Femur (tissue), 1 donor: ENCODE data around the gene PRKACG.
"Not testable (repeated sequence)": the region's sequence is repeated elsewhere in the genome, so short reads cannot be mapped to it uniquely, and the experiment has no call there.

Source experiments
- DNase-seq: peaks from one replicate; pipeline ENCODE4 v3.0.0-alpha.2; 2017

PRKACG gene

DNA sequence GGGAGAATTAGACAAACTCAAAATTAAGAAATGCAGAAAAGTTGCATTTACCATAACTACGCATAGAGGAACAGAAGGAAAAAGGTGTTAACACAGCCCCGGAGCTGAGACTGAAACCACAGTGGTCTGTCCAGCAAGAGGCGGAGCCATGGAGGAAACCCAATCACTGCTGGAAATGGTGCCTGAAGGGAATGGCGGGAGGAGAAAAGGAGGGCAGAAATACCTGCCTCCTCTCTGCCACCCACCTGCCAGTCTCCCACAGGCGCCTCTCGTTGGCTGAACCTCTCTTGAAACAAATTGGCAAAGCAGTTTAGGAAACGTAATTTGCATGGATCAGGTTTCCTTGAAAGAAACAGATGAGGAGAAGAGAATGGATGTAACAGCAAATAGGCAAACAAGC lies 9.7 kb upstream of the PRKACG start:
- DNase-seq, result no peak

DNA sequence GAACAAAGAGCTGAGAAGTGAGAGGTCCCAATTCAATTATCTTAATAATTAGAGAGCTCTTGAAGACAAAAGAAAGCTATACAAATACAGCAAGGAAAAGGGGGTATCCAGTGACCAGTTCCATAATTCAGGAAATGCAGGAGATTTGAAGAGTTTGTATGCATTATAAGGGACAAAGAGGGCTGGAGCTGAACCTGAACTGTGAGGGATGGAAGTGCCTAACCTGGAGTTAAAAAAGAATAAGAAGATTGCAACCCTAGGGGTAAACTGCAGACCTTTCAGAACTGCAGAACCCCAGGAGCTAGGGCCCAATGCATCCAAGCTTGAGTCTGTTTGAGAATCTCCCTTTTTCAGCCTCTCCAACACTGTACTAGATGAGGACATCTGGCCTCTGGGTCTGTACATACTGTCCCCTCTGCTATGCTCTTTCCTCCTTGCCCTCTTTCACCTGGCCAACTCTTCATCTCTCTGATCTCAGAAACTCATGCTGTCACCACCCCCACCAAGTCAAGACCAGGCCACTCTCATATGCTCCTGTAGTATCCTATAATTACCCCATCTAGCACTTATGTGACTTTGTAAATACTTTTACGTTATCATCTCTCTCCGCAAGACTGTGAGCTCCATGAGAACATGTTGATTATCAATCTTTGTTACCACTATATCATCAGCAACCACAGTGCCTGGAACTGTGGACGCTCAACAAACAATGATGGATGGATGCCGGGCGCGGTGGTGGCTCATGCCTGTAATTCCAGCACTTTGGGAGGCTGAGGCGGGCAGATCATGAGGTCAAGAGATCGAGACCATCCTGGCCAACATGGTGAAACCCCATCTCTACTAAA lies 6.6 kb upstream of the PRKACG start:
- no peak for DNase-seq

DNA sequence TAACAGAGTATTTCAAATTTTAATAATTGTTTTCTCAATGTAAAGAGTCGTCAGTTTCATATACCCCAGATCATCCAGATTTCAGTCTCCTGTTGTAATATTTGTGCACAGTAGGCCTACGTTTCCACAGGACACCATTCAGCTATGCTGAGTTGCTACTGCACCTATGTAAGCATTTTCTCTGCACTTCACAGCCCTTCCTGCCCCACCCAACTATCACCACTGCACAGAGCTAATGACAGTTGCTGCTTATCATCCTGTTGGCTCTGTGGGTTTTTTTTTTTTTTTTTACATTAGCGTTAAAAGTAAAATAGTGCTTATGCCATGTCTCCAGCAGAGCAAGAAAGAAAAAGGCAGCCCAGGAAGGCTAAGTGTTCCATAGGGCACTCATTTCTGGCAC lies 5.9 kb upstream of the PRKACG start:
- DNase-seq, result no peak

DNA sequence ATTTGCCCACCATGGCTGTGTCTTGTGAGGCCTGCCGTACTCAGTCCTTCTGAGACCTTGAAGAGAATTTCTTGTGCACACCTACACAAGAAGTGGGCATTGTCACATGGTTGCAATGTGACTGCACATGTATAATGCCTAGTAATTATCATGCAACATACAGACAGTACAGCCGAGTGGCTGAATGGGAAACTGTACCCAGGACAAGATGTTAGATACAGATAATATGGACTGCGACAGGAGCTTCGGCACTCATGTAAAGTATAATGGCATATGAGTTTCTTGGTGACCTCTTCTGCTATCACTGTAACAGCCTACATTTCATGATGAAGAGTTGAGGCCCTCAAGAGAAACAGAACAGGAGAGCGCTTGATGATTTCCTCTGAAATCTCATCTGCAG lies 4.8 kb upstream of the PRKACG start:
- DNase-seq, result no peak

DNA sequence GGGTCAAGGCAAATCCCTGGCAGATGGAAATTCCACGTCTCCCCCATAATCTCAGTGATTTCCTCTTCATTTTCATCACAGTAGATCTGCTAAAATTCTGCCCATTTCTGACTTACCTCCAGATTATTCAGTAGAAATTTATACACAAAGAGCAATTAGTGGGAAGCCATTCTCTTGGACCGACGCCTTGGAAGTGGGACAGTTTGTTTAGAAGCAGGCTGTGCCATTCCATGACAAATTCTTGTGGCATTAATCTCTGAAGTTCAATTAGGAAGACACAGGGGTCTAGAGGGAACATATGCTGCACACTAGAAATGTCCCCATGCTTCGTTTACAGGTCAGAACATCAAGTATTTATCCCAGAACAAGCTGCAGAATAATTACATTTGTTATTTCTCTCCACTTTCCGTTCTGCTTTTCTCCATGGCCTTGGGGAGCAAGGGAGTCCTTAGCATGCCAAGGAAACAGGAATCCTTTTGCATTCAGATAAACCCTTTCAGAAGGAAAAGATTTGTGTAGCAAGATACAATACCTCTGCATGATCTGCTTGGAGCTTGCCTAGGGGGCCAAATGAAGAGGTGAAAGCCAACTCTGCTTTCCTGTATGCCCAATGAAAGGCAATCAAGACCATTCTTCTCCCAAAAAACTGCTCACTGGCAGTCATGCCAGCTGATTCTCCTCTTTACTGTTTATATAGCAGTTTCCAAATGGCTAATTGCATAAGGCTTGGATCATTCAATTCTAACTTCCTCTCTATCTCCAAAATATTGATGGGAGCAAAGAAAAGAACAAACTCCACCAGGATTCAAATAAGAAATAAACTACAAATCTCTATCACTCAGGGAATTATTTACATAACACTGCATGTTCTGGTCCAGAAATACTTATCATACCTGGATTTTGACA lies 2.5 kb upstream of the PRKACG start:
- no peak for DNase-seq

DNA sequence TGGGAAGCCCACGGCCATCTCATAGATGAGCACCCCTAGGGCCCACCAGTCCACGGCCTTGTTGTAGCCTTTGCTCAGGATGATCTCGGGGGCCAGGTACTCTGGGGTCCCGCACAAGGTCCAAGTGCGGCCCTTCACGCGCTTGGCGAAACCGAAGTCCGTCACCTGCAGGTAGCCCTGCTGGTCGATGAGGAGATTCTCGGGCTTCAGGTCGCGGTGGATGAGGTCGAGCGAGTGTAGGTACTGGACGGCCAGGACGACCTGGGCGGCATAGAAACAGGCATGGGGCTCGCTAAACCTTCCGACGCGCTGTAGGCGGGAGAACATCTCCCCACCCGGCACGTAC lies 558 bp downstream of the PRKACG start:
- no peak for DNase-seq

DNA sequence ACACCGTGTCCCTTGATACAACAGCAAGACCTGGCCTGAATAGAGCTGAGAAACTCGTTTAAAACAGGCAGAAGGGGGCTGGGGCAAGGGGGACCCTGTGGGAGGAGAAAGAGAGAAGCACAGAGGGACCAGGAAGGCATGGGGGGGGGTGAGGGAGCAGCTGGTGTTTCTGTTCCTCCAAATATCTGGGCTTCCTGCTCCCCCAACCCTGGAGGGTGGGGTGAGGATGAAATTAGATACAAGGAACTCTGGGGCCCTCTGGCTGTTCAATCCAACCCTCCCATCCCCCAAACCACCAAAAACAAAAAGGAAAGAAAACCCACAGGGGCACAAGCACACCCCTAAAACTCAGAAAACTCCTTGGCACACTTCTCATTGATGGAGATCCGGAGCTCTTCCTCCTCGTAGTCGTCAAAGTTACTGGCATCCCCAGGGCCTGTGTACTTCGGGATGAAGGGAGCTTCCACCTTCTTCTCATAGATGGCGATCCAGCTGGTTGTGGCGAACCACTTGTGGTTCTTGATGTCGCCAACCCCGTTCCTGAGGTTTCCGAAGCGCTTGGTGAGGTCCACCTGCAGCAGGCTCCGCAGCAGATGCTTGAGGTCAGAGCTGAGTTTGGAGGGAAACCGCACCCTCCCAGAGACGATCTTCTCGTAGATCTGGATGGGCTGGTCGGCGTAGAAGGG lies 1.1 kb downstream of the PRKACG start:
- no peak for DNase-seq

DNA sequence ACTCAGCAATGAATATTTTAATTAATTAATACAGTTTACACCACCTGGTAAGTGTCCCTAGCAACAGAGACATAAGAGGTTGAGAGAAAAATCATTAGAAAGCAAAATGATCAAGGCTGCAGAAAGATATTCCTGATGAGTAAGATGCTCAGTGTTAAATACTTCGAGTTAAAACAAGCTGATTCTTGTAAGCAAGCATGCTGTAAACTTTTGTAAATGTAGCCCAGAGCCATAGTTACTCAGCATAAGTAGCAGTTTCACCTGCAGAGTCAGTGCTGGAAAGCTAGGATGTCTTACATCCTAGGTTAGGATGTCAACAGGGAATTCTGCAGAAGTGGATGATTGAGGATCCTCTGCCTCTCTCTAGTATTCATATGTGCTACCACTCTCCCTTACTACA lies 4.2 kb downstream of the PRKACG start:
- DNase-seq, result no peak

DNA sequence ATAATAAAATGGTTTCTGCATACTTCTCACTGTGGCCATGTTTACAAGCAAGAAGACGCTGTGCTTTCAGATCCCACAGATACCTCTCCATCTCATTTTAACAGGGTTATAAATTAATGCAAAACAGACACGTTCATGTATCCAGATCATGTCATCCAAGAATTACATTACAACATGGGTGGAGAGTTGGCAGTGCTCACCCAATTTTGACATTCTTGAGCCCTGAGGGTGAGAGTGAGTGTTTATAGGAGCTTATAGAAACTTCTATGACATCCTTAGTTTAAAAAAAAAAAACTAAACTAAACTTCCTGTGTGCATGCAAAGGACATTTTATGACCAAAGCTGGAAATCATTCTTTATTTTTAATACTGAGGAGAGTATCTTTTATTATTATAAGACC lies 9.1 kb downstream of the PRKACG start:
- DNase-seq, result no peak

DNA sequence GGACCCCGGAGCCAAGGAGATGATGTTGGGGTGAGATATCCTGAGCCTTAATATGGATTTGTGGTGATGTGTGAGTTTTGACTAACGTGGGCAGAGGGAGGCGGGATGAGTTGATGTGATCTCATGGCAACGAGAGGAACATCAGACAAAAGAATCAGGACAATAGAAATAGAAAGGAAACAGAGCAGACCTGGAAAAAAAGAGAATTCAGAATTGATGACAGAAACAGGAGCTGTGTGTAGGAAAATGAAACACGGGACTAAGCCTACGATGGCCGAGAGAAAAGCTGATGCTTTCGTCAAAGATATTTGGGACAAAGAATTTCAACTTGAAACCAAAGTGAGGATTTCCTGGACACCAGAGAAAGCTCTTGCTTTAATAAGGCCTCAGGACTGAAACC lies 10.9 kb downstream of the PRKACG start:
- DNase-seq, result no peak

DNA sequence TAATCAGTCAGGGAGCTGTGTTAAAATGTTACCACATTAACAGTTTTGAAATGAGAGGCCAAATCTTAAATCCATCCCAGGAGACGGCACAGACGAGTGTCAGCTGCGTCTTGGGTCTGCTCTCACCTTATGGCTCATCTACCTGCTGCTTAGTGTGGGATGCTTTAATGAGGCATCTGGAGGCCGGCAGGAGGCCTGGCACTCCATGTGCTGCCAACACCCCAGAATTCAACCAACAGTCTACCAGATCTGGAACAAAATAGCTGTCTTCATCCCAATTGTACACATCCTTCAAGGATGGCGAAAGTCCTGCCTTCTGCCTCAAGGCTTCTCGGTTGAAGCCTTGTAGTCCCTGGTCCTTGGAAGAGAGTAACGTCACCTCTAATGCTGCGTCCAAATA lies 12.0 kb downstream of the PRKACG start:
- DNase-seq, result no peak

DNA sequence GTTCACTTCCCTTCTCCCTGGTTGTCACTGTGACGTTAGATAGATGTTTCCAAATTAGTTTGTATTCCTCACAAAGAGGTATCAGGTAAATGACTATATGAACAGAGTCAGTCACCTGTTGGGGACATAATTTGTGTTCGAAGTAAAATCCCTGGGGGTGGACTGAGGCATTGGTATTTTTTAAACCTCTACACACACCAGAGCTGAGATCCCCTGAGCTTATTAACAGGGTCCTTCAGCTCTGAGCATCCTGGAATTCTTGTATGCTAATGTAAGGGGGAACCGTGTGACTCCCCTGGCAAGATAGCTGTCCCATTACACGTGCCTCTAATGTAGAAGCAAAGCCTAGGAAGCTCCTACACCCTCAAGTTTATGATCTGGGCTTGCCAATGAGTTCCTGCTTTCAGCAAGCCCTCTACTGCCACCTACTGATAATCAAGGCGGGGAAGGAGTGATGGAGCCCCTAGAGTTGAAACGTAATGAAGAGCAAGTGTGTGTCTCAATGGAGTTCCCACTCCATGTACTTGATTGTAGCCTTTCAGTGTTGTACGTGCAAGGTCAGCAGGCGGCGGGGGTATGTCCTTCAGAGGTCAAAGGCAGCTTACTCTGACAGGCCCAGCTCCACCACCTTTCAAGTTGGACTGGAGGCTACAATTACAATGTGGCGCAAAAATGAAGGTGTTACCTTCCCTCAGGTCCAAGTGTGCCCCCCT lies 14.4 kb downstream of the PRKACG start:
- DNase-seq, result peak; percentile 73

DNA sequence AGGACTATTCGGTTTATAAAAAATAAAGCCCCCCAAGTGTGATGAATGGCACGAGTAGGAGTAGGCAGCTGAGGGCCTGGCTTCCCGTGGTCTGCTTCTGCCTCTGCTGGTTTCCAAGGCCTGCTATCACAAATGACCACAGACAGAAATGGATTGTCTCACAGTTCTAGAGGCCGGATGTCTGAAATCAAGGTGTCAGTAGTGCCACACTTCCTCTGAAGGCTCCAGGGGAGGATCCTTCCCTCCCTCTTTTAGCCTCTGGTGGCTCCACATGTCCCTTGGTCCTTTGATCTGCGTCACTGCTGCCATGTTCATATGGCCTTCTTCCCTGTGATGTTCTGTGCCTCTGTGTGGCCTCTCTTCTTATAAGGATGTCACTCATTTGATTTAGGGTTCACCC lies 15.1 kb downstream of the PRKACG start:
- no peak for DNase-seq

DNA sequence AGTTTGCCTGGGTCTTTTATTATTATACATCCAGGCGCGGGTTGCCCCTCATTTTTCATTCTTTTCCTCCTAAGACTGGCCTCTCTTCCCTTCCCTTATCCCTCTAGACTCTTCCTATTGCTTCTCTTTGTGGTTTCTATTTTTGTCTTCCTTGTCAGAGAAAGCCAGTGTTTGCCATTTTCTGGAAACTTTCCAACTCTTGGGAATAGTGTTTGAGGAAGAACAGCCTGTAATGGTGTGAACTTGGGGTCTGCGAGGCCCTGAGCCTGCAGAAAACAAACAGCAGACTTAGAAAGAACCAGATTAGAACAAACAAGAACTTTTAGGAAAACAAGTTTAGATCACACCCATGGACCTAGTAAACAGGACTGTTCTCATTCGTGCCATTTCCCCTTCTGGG lies 15.5 kb downstream of the PRKACG start:
- no peak for DNase-seq

DNA sequence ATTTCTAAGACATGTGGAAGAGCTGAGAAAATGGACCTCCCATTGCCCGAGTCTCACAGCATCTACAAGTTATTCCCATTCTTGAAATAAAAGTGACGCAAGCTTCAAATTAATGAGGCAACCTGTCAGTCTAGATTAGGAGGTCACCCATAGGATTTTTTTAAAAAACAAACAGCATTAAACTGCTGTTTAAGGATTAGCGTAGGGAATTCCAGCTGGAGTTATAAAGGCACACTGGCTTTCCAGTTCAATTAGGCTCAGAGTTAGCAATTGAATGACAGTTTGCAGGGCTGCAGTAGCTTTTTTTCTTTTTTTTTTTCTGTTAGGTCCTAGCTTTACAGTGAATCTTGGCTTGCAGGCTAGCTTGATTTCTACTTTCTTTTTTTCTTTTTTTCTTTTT lies 16.2 kb downstream of the PRKACG start:
- no peak for DNase-seq

DNA sequence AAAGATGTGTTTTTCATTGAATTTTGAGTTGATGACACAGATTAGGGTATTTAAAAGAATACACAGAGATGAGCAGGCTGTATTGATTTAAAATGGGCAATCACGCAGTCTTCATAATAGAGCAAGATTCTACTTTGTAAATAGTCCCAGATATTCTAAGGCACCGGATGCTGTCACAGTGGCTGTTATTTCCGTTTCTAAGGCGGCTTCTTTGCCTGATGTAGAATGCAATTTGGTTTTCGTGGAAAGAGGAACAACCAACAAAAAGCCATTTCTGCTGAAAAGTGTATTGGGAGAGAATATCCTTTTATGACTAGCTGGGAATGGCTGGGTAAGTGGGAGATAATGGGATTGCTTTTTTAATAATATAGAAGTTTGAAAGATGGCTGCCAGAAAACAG lies 17.5 kb downstream of the PRKACG start:
- no peak for DNase-seq

DNA sequence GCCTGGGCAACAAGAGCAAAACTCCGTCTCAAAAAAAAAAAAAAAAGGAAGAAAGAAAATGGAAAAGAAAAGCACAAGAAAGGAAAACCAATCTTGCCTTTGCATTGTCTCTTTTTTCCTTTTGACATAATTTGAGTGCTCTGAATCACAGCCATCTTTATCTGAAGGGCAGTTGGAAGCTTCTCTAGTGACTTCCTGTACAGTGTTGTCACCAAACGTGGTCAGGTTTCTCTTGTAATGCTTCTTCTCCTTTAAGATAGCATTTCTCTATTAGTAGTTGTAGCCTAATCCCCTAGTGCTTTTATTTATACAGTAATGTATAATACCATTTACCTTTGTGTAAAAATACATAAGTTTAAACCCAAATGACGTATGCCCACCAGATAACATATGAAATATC lies 18.1 kb downstream of the PRKACG start:
- DNase-seq, result no peak

DNA sequence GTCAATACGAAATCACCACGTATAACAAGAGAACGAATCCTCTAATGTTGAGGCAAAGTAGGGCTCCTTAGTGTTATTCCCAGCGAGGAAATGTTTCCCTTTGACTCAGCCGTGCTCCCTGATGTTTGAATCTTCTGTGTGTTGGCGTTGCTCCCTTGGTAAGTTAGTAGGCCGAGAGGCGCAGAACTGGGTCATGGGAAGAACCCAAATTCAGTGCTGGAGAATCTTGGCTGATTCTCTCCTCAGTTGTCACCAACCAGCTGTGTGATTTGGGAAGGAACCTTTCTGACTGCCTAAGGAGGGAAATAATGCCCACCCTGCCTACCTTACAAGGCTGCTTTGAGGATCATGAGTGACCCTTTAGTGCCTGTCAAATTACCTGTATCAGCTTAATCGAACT lies 22.5 kb downstream of the PRKACG start:
- no peak for DNase-seq

DNA sequence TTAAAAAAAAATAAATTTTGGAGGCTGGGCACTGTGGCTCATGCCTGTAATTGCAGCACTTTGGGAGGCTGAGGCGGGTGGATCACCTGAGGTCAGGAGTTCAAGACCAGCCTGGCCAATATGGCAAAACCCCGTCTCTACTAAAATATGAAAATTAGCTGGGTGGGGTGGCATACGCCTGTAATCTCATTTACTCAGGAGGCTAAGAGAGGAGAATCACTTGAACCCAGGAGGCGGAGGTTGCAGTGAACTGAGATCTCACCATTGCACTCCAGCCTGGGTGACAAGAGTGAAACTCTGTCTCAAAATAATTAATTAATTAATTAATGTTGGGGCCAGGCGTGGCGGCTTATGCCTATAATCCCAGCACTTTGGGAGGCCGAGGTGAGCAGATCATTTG lies 27.0 kb downstream of the PRKACG start:
- DNase-seq, result not testable (repeated sequence)

DNA sequence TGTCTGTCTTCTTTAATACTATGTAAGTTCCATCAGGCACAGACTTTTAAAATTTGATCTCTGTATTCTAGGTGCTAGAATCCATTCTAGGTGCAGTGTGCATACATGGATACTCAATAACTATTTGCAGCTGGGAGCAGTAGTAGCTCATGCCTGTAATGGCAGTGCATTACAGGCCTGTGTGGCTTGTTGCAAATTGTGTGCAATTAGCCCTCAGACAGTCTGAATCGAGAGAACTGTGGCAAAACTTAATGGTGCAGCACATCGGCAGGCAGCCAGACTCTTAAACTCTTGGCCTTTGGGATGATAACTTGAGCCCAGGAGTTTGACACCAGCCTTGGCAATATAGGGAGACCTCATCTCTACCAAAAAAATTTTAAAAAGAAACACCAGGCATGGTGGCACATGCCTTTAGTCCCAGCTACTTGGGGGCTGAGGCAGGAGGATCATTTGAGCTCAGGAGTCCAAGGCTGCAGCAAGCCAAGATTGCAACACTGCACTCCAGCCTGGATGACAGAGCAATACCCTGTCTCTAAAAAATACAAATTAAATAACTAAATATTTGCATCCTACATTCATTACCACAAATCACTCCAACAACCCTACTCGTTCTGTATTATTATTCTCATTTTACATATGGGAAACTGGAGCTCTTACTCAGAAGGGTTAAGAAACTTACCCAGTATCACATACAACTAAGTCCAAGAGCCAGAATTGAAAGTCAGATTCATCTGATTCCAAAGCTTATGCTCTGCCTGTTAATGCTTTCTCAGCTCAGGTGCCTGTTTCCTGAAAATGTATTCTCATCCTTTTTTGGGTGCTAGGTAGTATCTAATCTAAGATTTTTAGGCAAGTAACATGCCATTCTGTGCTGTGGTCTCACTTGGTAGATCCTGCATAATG lies 30.1 kb downstream of the PRKACG start:
- DNase-seq, result no peak

DNA sequence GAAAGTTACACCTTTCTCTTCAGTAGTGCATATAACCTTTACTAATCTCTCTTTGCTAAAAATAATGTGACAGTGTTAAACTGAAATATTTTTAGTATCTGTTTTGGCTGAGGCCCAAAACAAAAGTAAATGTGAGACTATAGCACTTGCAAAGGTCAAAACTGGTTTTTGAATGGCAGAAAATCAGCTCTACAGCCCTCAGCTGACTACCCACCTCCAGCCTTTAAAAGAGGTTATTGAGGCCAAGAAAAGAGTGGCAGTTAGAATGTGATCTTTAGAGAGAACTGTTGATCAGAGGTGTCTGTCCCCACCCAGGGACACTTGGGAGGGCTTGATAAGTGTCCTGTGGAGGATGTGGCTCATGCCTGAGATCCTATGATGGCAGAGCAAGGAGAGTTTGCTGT lies 30.9 kb downstream of the PRKACG start:
- no peak for DNase-seq

DNA sequence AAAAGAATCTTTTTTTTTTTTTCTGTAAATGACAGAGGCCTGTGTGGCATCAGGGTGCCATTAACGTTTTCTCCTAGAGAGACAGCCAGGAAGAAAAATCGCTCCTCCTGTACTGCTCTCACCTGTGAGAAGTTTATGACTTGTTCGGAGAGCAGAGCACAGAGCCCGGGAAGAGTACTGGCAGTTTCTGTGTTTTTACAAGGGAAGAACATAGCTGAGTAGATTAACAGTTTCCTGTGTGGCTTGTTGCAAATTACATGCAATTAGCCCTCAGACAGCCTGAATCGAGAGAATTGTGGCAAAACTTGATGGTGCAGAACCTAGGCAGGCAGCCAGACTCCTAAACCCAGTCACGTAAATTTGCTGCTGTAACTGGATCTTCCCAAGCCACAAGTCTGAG lies 32.1 kb downstream of the PRKACG start:
- DNase-seq, result peak; percentile 60
